HepG2 (cell line): ENCODE measurements around the gene RNPS1. TPM values are rescaled to one million over a fixed set of nuclear protein-coding genes. Genes with fewer than 3 reads are reported as not detected.

Source experiments
- AGO2 ChIP-seq: fragments of 200-400 bp; formaldehyde crosslinking; optimal IDR thresholded peaks from 2 replicates; pipeline ENCODE3; 2017; ENCODE audit warnings: mild to moderate bottlenecking, low read depth, low read length, moderate library complexity
- HNRNPK ChIP-seq: fragments of 200-400 bp; formaldehyde crosslinking; IDR thresholded peaks from 2 replicates; pipeline ENCODE4 v1.6.1; 2018; ENCODE audit warnings: low read length, low read depth, moderate library complexity, mild to moderate bottlenecking; ENCODE audit not compliant: poor library complexity, severe bottlenecking
- RBAK ChIP-seq: sonication (generic); formaldehyde crosslinking; IDR thresholded peaks from 2 replicates; pipeline ENCODE4 v1.5.1; 2020; ENCODE audit warnings: mild to moderate bottlenecking, missing genetic modification reagents
- SIX1 ChIP-seq: sonication (generic); formaldehyde crosslinking; IDR thresholded peaks from 2 replicates; pipeline ENCODE4 v1.4.0; 2020; ENCODE audit warnings: missing genetic modification reagents, borderline replicate concordance
- TEAD2 ChIP-seq: sonication (generic); formaldehyde crosslinking; IDR thresholded peaks from 2 replicates; pipeline ENCODE4 v1.9.0; 2021; ENCODE audit warnings: missing genetic modification reagents
- polyA plus RNA-seq, 8 experiments: library from polyadenylated mRNA; depleted of rRNA in 3 of 8; stranded (reverse) in 7 of 8; unstranded in 1 of 8; fragments of >200 nt; fragmentation: Illumina TruSeq in 4 of 8; extraction: Trizol in 4 of 8; gene quantifications; 2 replicates each; pipeline versions ENCODE4 v1.2.1 to v1.2.3, GENCODE V29; 2011 to 2016; ENCODE audit warnings: low read depth in 4 of 8, missing spikeins in 1 of 8, mixed read lengths in 1 of 8; ENCODE audit not compliant: insufficient read depth in 1 of 8
- total RNA-seq, 5 experiments: library from RNA; depleted of rRNA; stranded (reverse); fragments of >200 nt; fragmentation: Illumina TruSeq; extraction: Trizol; gene quantifications; 2 replicates each; pipeline ENCODE4 v1.2.3, GENCODE V29; 2016; ENCODE audit warnings: low read depth in 1 of 5
- TF ChIP-seq, protein P1 (sequence below): sonication (generic); formaldehyde crosslinking; IDR thresholded peaks from 2 replicates; pipeline ENCODE4 v1.5.1; 2020; ENCODE audit warnings: mild to moderate bottlenecking, missing genetic modification reagents, moderate library complexity

The RNPS1 gene
- total and polyA plus RNA-seq, 2 of the 13 experiments (the other 11 are each of a cell fraction or from before 2014, with no cell fraction given): 126 to 133 TPM

DNA sequence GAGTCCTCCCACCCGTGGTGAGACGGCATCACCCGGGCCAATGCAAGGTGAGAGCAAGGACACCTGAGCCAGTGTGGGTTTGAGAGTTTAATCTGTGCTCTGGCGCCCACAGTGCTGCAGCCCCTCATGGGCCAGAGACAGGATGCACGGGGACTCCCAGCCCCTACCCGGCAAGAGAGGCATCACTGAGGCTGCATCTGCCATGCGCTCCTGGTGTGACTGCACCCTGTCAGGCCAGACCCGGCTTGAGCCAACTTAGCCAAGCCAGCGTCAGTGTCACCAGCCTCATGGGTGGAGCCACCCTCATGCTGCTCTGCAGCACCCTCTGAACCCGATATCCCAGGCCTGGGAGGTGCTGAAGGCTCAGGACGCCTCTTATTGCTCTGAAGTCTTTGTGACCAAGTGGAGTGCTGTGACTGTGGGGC is 56.0 kb downstream of the RNPS1 start (continued):
- TF ChIP-seq RBAK (CRISPR knock-in tag) (no peak), AGO2 (peak; percentile 92), HNRNPK (no peak), TEAD2 (CRISPR knock-in tag) (no peak), SIX1 (no peak)
- TF ChIP-seq, protein P1, sequence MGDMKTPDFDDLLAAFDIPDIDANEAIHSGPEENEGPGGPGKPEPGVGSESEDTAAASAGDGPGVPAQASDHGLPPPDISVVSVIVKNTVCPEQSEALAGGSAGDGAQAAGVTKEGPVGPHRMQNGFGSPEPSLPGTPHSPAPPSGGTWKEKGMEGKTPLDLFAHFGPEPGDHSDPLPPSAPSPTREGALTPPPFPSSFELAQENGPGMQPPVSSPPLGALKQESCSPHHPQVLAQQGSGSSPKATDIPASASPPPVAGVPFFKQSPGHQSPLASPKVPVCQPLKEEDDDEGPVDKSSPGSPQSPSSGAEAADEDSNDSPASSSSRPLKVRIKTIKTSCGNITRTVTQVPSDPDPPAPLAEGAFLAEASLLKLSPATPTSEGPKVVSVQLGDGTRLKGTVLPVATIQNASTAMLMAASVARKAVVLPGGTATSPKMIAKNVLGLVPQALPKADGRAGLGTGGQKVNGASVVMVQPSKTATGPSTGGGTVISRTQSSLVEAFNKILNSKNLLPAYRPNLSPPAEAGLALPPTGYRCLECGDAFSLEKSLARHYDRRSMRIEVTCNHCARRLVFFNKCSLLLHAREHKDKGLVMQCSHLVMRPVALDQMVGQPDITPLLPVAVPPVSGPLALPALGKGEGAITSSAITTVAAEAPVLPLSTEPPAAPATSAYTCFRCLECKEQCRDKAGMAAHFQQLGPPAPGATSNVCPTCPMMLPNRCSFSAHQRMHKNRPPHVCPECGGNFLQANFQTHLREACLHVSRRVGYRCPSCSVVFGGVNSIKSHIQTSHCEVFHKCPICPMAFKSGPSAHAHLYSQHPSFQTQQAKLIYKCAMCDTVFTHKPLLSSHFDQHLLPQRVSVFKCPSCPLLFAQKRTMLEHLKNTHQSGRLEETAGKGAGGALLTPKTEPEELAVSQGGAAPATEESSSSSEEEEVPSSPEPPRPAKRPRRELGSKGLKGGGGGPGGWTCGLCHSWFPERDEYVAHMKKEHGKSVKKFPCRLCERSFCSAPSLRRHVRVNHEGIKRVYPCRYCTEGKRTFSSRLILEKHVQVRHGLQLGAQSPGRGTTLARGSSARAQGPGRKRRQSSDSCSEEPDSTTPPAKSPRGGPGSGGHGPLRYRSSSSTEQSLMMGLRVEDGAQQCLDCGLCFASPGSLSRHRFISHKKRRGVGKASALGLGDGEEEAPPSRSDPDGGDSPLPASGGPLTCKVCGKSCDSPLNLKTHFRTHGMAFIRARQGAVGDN (CRISPR knock-in tag): 0 out of 2 replicates have a peak, but pooled peaks have one; percentile 3
- TF ChIP-seq, all 625 proteins: peak for 7
